ENCODE data around the gene PLCL2. TPM values are rescaled to one million over a fixed set of nuclear protein-coding genes. Genes with fewer than 3 reads are reported as not detected.

Gene PLCL2
- total and polyA plus RNA-seq, 2 donors (not counting 1 experiment from before 2014, with no cell fraction given), result 21.7 to 55.2 TPM

- no peaks in the 10 kb centered on the region for H3K9me3 Mint-ChIP-seq (ENCODE audit: insufficient read depth)
- H3K27me3 ChIP-seq (replicated peaks in 1 of 4; ENCODE audit: control extremely low read depth in 1 of 4, control insufficient read depth in 3 of 4, insufficient read depth in 4 of 4, low read length in 3 of 4), result peaks cover 0 to 4% (median 0%) of the 10 kb centered on the region in 4 experiments
- ATAC-seq (ENCODE audit: low read depth), result no peak
- peaks cover 12% of the 10 kb centered on the region for H3K27me3 Mint-ChIP-seq
- no peaks in the 10 kb centered on the region for H4K20me1 ChIP-seq (ENCODE audit: control insufficient read depth, insufficient read depth, low read length, poor library complexity, severe bottlenecking)
- ChIA-PET CTCF (interaction anchor here (0.6 kb wide), 1 partner anchor 25 kb away, joined by 4 read pairs; no protein-coding TSS in a partner anchor), POLR2A (no interaction called here)
- H3K79me2 ChIP-seq (ENCODE audit: control insufficient read depth, insufficient read depth, low read length), result no peaks in the 10 kb centered on the region
- H3K27ac Mint-ChIP-seq, result no peak overlapping the region
- H3K36me3 ChIP-seq (replicated peaks in 1 of 2; ENCODE audit: control extremely low read depth in 1 of 2, control insufficient read depth in 1 of 2, extremely low read depth in 1 of 2, insufficient read depth in 2 of 2, low read length in 1 of 2), result no peaks in the 10 kb centered on the region
- no peak overlapping the region for H3K4me2 ChIP-seq (replicated peaks; ENCODE audit: low read depth, low read length, poor library complexity, severe bottlenecking)
- no peak for DNase-seq
- H3K4me1 ChIP-seq (ENCODE audit: control insufficient read depth in 2 of 2, insufficient read depth in 2 of 2, low read length in 2 of 2), result peaks cover 3% of the 10 kb centered on the region in 2 donors
- WGBS (ENCODE audit: insufficient coverage), result 33% methylated on average over 1 of the region's 3 CpGs
- no peak overlapping the region for H3K9ac ChIP-seq (ENCODE audit: low read length)
- intact Hi-C loops (cut with micrococcal nuclease), result no loop called here
- no peak overlapping the region for H3K4me3 Mint-ChIP-seq
- no peak overlapping the region for H3K4me3 ChIP-seq (ENCODE audit: control extremely low read depth in 1 of 5, extremely low read depth in 1 of 5, insufficient read depth in 1 of 5, low read depth in 2 of 5, low read length in 4 of 5)
- no peak overlapping the region for H2AFZ ChIP-seq (ENCODE audit: insufficient read depth, low read depth, low read length, poor library complexity, severe bottlenecking)
- peaks cover 9% of the 10 kb centered on the region for H3K4me1 Mint-ChIP-seq
- TF ChIP-seq CTCF (IDR thresholded peaks at IDR 0.05), result no peak
- no peak for TF ChIP-seq EZH2 (IDR thresholded peaks at IDR 0.05; ENCODE audit: borderline replicate concordance, insufficient read depth, low read depth, low read length, poor library complexity, severe bottlenecking)
- H3K27ac ChIP-seq (ENCODE audit: low read length in 2 of 2), result no peak overlapping the region
- no peaks in the 10 kb centered on the region for H3K9me3 ChIP-seq (ENCODE audit: control extremely low read depth in 1 of 3, control insufficient read depth in 2 of 3, insufficient read depth in 1 of 3, low read length in 2 of 3)
Measured at GRCh38 chr3:16875876-16876550, 8.7 kb upstream of the PLCL2 start.

- Histone ChIP-seq H3K9me3 (ENCODE audit: control extremely low read depth in 1 of 3, control insufficient read depth in 2 of 3, insufficient read depth in 1 of 3, low read length in 2 of 3) (no peaks in the 10 kb centered on the region), H3K36me3 (replicated peaks in 1 of 2; ENCODE audit: control extremely low read depth in 1 of 2, control insufficient read depth in 1 of 2, extremely low read depth in 1 of 2, insufficient read depth in 2 of 2, low read length in 1 of 2) (no peaks in the 10 kb centered on the region), H3K27ac (ENCODE audit: low read length in 2 of 2) (no peak overlapping the region), H3K9ac (ENCODE audit: low read length) (no peak overlapping the region), H3K79me2 (ENCODE audit: control insufficient read depth, insufficient read depth, low read length) (no peaks in the 10 kb centered on the region), H4K20me1 (ENCODE audit: control insufficient read depth, insufficient read depth, low read length, poor library complexity, severe bottlenecking) (no peaks in the 10 kb centered on the region), H3K4me1 (ENCODE audit: control insufficient read depth in 2 of 2, insufficient read depth in 2 of 2, low read length in 2 of 2) (peaks cover 3% of the 10 kb centered on the region in 2 donors), H3K27me3 (replicated peaks in 1 of 4; ENCODE audit: control extremely low read depth in 1 of 4, control insufficient read depth in 3 of 4, insufficient read depth in 4 of 4, low read length in 3 of 4) (no peaks in the 10 kb centered on the region), H3K4me3 (ENCODE audit: control extremely low read depth in 1 of 5, extremely low read depth in 1 of 5, insufficient read depth in 1 of 5, low read depth in 2 of 5, low read length in 4 of 5) (no peak overlapping the region), H2AFZ (ENCODE audit: insufficient read depth, low read depth, low read length, poor library complexity, severe bottlenecking) (no peak overlapping the region), H3K4me2 (replicated peaks; ENCODE audit: low read depth, low read length, poor library complexity, severe bottlenecking) (no peak overlapping the region)
- H3K9me3 Mint-ChIP-seq (ENCODE audit: insufficient read depth), result no peaks in the 10 kb centered on the region
- intact Hi-C loops (cut with micrococcal nuclease), result no loop called here
- peaks cover 9% of the 10 kb centered on the region for H3K4me1 Mint-ChIP-seq
- H3K27me3 Mint-ChIP-seq, result peaks cover 5% of the 10 kb centered on the region
- ChIA-PET POLR2A (no interaction called here), CTCF (no interaction called here)
- DNase-seq (no peak), ATAC-seq (ENCODE audit: low read depth) (no peak)
- TF ChIP-seq CTCF (IDR thresholded peaks at IDR 0.05), result no peak
- no peak for TF ChIP-seq EZH2 (IDR thresholded peaks at IDR 0.05; ENCODE audit: borderline replicate concordance, insufficient read depth, low read depth, low read length, poor library complexity, severe bottlenecking)
- no peak overlapping the region for H3K4me3 Mint-ChIP-seq
- no peak overlapping the region for H3K27ac Mint-ChIP-seq
- no CpG with 5 or more reads among the region's 2 CpGs for WGBS (ENCODE audit: insufficient coverage)
Measured at GRCh38 chr3:16877505-16877904, 7.2 kb upstream of the PLCL2 start.

Data from B cell (primary cell).